ENCODE results near the gene LRRC59.
"Not testable (repeated sequence)": the region's sequence is repeated elsewhere in the genome, so short reads cannot be mapped to it uniquely, and the experiment has no call there.

Gene LRRC59

GRCh38 chr17:50344731-50345365, 52.5 kb downstream of the LRRC59 start:
- no peak for DNase-seq

DNA sequence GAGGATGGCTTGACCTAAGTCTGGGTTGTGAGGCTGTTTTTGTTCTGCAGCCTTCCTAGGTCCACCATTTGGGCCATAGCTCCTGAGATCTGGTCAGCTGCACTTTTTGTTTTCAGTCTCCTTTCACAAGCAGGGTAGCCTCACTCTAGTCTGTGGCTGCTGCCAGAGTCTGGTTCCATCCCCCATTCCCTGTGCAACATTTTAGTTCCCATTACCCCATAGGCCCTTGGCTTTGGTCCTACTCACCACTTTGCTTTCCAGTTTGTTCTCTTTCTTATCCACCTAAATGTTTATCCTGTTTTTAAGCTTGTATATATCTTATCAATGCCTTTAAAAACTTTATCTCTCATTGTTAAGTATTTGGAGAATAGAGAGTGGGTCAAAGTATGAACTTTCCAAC, 57.9 kb downstream of the LRRC59 start:
- no peak for DNase-seq

- DNase-seq = no peak
Observed at GRCh38 chr17:50338645-50339044, 58.7 kb downstream of the LRRC59 start.

DNA sequence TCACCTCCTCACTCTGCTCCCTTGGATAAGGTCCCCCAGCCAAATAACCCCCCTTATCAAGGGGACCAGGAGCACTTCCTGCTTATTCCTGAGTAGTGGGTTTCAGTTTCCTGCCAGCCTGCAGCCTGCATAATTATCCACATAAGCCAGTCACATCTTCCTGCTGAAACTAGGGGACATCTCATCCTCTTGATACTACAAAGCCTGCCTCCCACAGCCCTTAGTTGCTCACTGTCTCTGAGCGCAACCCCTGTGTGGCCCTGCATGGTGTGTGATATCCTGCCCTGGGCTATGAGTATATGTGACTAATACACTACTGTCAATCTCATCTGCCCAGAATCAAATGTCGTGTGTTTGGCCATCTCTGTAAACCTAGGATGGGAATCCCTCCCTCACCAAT, 59.4 kb downstream of the LRRC59 start:
- no peak for DNase-seq

GRCh38 chr17:50333291-50334057, 63.8 kb downstream of the LRRC59 start:
- DNase-seq = not testable (repeated sequence)

GRCh38 chr17:50332196-50332595, 65.1 kb downstream of the LRRC59 start:
- DNase-seq = no peak

Data from NCI-H2107 (cell line).